ENCODE results near the gene PATL1.
"Not testable (repeated sequence)": the region's sequence is repeated elsewhere in the genome, so short reads cannot be mapped to it uniquely, and the experiment has no call there.

PATL1 gene

GRCh38 chr11:59668950-59669610 is at the start of gene PATL1:
PATL1 (minus strand) TSS chr11:59669037; CDS start chr11:59668895, 142 bp downstream.
- Histone ChIP-seq H3K4me1 (ENCODE audit: control insufficient read depth, insufficient read depth, low read length) (peaks cover 18% of the 10 kb centered on the region), H3K9ac (ENCODE audit: low read length) (peak within 1 kb of the TSS; percentile 90), H3K9me3 (ENCODE audit: control insufficient read depth, low read length) (no peaks in the 10 kb centered on the region), H3K36me3 (ENCODE audit: control insufficient read depth, insufficient read depth, low read length) (peaks cover 4% of the 10 kb centered on the region), H3K27me3 (ENCODE audit: control insufficient read depth, insufficient read depth, low read length) (no peaks in the 10 kb centered on the region), H3K4me3 (ENCODE audit: low read length) (peak within 1 kb of the TSS; percentile 93)

GRCh38 chr11:59716051-59716450 is 47.2 kb upstream of the PATL1 start:
- no peak overlapping the region for H3K9ac ChIP-seq (ENCODE audit: low read length)
- H3K36me3 ChIP-seq (ENCODE audit: control insufficient read depth, insufficient read depth, low read length), result no peaks in the 10 kb centered on the region
- H3K9me3 ChIP-seq (ENCODE audit: control insufficient read depth, low read length), result no peaks in the 10 kb centered on the region
- no peaks in the 10 kb centered on the region for H3K4me1 ChIP-seq (ENCODE audit: control insufficient read depth, insufficient read depth, low read length)
- H3K4me3 ChIP-seq (ENCODE audit: low read length), result no peak overlapping the region
- no peaks in the 10 kb centered on the region for H3K27me3 ChIP-seq (ENCODE audit: control insufficient read depth, insufficient read depth, low read length)

GRCh38 chr11:59713745-59714144 is 44.9 kb upstream of the PATL1 start, which contains the start of gene OR10V1:
OR10V1 (minus strand) TSS chr11:59713845; CDS start chr11:59713845, 0 bp downstream.
- Histone ChIP-seq H3K4me3 (ENCODE audit: low read length) (no peak within 1 kb of the TSS), H3K27me3 (ENCODE audit: control insufficient read depth, insufficient read depth, low read length) (no peaks in the 10 kb centered on the region), H3K36me3 (ENCODE audit: control insufficient read depth, insufficient read depth, low read length) (no peaks in the 10 kb centered on the region), H3K9me3 (ENCODE audit: control insufficient read depth, low read length) (no peaks in the 10 kb centered on the region), H3K9ac (ENCODE audit: low read length) (no peak within 1 kb of the TSS), H3K4me1 (ENCODE audit: control insufficient read depth, insufficient read depth, low read length) (no peaks in the 10 kb centered on the region)

GRCh38 chr11:59710136-59710847 is 41.5 kb upstream of the PATL1 start:
- Histone ChIP-seq H3K4me3 (ENCODE audit: low read length) (no peak overlapping the region), H3K9me3 (ENCODE audit: control insufficient read depth, low read length) (no peaks in the 10 kb centered on the region), H3K9ac (ENCODE audit: low read length) (no peak overlapping the region), H3K27me3 (ENCODE audit: control insufficient read depth, insufficient read depth, low read length) (no peaks in the 10 kb centered on the region), H3K4me1 (ENCODE audit: control insufficient read depth, insufficient read depth, low read length) (no peaks in the 10 kb centered on the region), H3K36me3 (ENCODE audit: control insufficient read depth, insufficient read depth, low read length) (no peaks in the 10 kb centered on the region)

- Histone ChIP-seq H3K9ac (ENCODE audit: low read length) (no peak overlapping the region), H3K9me3 (ENCODE audit: control insufficient read depth, low read length) (no peaks in the 10 kb centered on the region), H3K4me1 (ENCODE audit: control insufficient read depth, insufficient read depth, low read length) (no peaks in the 10 kb centered on the region), H3K4me3 (ENCODE audit: low read length) (no peak overlapping the region), H3K36me3 (ENCODE audit: control insufficient read depth, insufficient read depth, low read length) (no peaks in the 10 kb centered on the region), H3K27me3 (ENCODE audit: control insufficient read depth, insufficient read depth, low read length) (no peaks in the 10 kb centered on the region)
Measured at GRCh38 chr11:59708537-59708936, 39.7 kb upstream of the PATL1 start.

- Histone ChIP-seq H3K4me3 (ENCODE audit: low read length) (no peak overlapping the region), H3K27me3 (ENCODE audit: control insufficient read depth, insufficient read depth, low read length) (no peaks in the 10 kb centered on the region), H3K9ac (ENCODE audit: low read length) (no peak overlapping the region), H3K9me3 (ENCODE audit: control insufficient read depth, low read length) (no peaks in the 10 kb centered on the region), H3K36me3 (ENCODE audit: control insufficient read depth, insufficient read depth, low read length) (no peaks in the 10 kb centered on the region), H3K4me1 (ENCODE audit: control insufficient read depth, insufficient read depth, low read length) (no peaks in the 10 kb centered on the region)
Measured at GRCh38 chr11:59707371-59707770, 38.5 kb upstream of the PATL1 start.

- H3K4me3 ChIP-seq (ENCODE audit: low read length), result no peak overlapping the region
- no peaks in the 10 kb centered on the region for H3K27me3 ChIP-seq (ENCODE audit: control insufficient read depth, insufficient read depth, low read length)
- H3K9ac ChIP-seq (ENCODE audit: low read length), result no peak overlapping the region
- no peaks in the 10 kb centered on the region for H3K9me3 ChIP-seq (ENCODE audit: control insufficient read depth, low read length)
- H3K4me1 ChIP-seq (ENCODE audit: control insufficient read depth, insufficient read depth, low read length), result no peaks in the 10 kb centered on the region
- no peaks in the 10 kb centered on the region for H3K36me3 ChIP-seq (ENCODE audit: control insufficient read depth, insufficient read depth, low read length)
Measured at GRCh38 chr11:59706518-59707285, 37.9 kb upstream of the PATL1 start.

- Histone ChIP-seq H3K9ac (ENCODE audit: low read length) (no peak overlapping the region), H3K36me3 (ENCODE audit: control insufficient read depth, insufficient read depth, low read length) (no peaks in the 10 kb centered on the region), H3K27me3 (ENCODE audit: control insufficient read depth, insufficient read depth, low read length) (no peaks in the 10 kb centered on the region), H3K4me1 (ENCODE audit: control insufficient read depth, insufficient read depth, low read length) (no peaks in the 10 kb centered on the region), H3K4me3 (ENCODE audit: low read length) (no peak overlapping the region), H3K9me3 (ENCODE audit: control insufficient read depth, low read length) (no peaks in the 10 kb centered on the region)
Measured at GRCh38 chr11:59705294-59705693, 36.5 kb upstream of the PATL1 start.

- not testable (repeated sequence) for H3K9me3 ChIP-seq (ENCODE audit: control insufficient read depth, low read length); H3K9ac ChIP-seq (ENCODE audit: low read length); H3K4me1 ChIP-seq (ENCODE audit: control insufficient read depth, insufficient read depth, low read length); H3K4me3 ChIP-seq (ENCODE audit: low read length); H3K27me3 ChIP-seq (ENCODE audit: control insufficient read depth, insufficient read depth, low read length); H3K36me3 ChIP-seq (ENCODE audit: control insufficient read depth, insufficient read depth, low read length)
Measured at GRCh38 chr11:59703515-59703914, 34.7 kb upstream of the PATL1 start.

- H3K4me1 ChIP-seq (ENCODE audit: control insufficient read depth, insufficient read depth, low read length); H3K27me3 ChIP-seq (ENCODE audit: control insufficient read depth, insufficient read depth, low read length); H3K9ac ChIP-seq (ENCODE audit: low read length); H3K4me3 ChIP-seq (ENCODE audit: low read length); H3K36me3 ChIP-seq (ENCODE audit: control insufficient read depth, insufficient read depth, low read length); H3K9me3 ChIP-seq (ENCODE audit: control insufficient read depth, low read length): not testable (repeated sequence)
Measured at GRCh38 chr11:59700157-59700556, 31.3 kb upstream of the PATL1 start.

- Histone ChIP-seq H3K27me3 (ENCODE audit: control insufficient read depth, insufficient read depth, low read length) (no peaks in the 10 kb centered on the region), H3K4me1 (ENCODE audit: control insufficient read depth, insufficient read depth, low read length) (no peaks in the 10 kb centered on the region), H3K9ac (ENCODE audit: low read length) (no peak overlapping the region), H3K4me3 (ENCODE audit: low read length) (no peak overlapping the region), H3K9me3 (ENCODE audit: control insufficient read depth, low read length) (no peaks in the 10 kb centered on the region), H3K36me3 (ENCODE audit: control insufficient read depth, insufficient read depth, low read length) (no peaks in the 10 kb centered on the region)
Measured at GRCh38 chr11:59698506-59698905, 29.7 kb upstream of the PATL1 start.

GRCh38 chr11:59692915-59693314 is 24.1 kb upstream of the PATL1 start:
- H3K9ac ChIP-seq (ENCODE audit: low read length), result no peak overlapping the region
- no peak overlapping the region for H3K4me3 ChIP-seq (ENCODE audit: low read length)
- no peaks in the 10 kb centered on the region for H3K36me3 ChIP-seq (ENCODE audit: control insufficient read depth, insufficient read depth, low read length)
- H3K27me3 ChIP-seq (ENCODE audit: control insufficient read depth, insufficient read depth, low read length), result no peaks in the 10 kb centered on the region
- no peaks in the 10 kb centered on the region for H3K9me3 ChIP-seq (ENCODE audit: control insufficient read depth, low read length)
- peaks cover 4% of the 10 kb centered on the region for H3K4me1 ChIP-seq (ENCODE audit: control insufficient read depth, insufficient read depth, low read length)

All from mucosa of stomach (tissue), 1 donor.